K562 (cell line): ENCODE measurements around the gene VIM.

ENCODE experiments used
- FOXA3 ChIP-seq, 2 experiments: fragments of 450-650 bp in 1 of 2; sonication (generic) in 1 of 2; formaldehyde crosslinking; IDR thresholded peaks in 1 of 2; conservative IDR thresholded peaks in 1 of 2; 2 replicates each; pipeline versions ENCODE4 v1.4.0 to v1.8.0; 2020 to 2022; ENCODE audit warnings: mild to moderate bottlenecking in 2 of 2, missing genetic modification reagents in 1 of 2
- NFIX ChIP-seq: fragments of 250-450 bp; sonication (Bioruptor Pico); IDR thresholded peaks from 2 replicates; pipeline ENCODE4 v1.4.0; 2020; ENCODE audit warnings: low read depth, mild to moderate bottlenecking, moderate library complexity
- TAF1 ChIP-seq: IDR thresholded peaks from 2 replicates; pipeline ENCODE4 v1.6.1; 2011; ENCODE audit warnings: mild to moderate bottlenecking, low read length, moderate library complexity; ENCODE audit not compliant: insufficient read depth, control insufficient read depth, severe bottlenecking; ENCODE audit errors: extremely low read depth
- TF ChIP-seq, protein P1 (sequence below), 3 experiments: IDR thresholded peaks in 2 of 3; conservative IDR thresholded peaks in 1 of 3; 2 replicates each; pipeline ENCODE4 v1.5.1; 2011 to 2012; ENCODE audit warnings: low read length in 3 of 3, mild to moderate bottlenecking in 3 of 3, control low read depth in 2 of 3, improper control_type of control experiment in 1 of 3, inconsistent platforms in 1 of 3, low read depth in 1 of 3, mixed read lengths in 1 of 3, moderate library complexity in 1 of 3; ENCODE audit not compliant: insufficient read depth in 2 of 3

DNA sequence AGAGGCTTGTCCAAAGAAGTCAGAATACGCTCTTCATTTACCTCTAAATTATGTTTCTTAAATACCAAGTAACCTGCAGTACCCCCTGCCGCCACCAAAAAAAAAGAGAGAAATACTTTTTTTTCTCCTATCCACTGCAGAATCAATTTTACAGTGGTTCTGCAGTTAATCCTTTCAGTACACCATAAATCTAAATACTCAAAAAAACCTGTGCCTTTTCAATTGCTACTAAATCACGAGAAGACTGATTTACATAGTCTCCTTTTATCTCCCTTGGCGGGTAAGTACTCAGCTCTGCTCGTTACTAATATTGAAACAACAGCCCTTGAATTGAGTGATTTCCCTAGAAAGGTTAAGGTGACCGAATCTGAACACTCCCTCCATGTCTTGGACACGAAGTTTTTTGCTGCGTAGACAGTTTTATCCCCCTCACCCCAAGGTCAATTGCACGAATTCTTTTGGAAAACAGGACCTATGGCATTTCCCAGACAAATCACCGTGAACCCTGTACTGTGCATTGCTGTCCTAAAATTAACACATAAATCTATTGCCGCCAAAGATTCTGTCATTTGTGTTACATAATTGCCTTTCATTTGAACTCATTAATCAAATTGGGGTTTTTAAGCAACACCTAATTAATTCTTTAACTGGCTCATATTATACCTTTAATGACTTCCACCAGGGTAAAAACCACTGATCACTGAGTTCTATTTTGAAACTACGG lies 512 bp upstream of the VIM start:
- TF ChIP-seq FOXA3 (CRISPR knock-in tag; conservative IDR thresholded peaks at IDR 0.05 in 1 of 2, IDR thresholded peaks at IDR 0.05 in 1 of 2) (no peak), TAF1 (no peak), NFIX (CRISPR knock-in tag) (no peak)
- TF ChIP-seq, protein P1, sequence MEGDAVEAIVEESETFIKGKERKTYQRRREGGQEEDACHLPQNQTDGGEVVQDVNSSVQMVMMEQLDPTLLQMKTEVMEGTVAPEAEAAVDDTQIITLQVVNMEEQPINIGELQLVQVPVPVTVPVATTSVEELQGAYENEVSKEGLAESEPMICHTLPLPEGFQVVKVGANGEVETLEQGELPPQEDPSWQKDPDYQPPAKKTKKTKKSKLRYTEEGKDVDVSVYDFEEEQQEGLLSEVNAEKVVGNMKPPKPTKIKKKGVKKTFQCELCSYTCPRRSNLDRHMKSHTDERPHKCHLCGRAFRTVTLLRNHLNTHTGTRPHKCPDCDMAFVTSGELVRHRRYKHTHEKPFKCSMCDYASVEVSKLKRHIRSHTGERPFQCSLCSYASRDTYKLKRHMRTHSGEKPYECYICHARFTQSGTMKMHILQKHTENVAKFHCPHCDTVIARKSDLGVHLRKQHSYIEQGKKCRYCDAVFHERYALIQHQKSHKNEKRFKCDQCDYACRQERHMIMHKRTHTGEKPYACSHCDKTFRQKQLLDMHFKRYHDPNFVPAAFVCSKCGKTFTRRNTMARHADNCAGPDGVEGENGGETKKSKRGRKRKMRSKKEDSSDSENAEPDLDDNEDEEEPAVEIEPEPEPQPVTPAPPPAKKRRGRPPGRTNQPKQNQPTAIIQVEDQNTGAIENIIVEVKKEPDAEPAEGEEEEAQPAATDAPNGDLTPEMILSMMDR (IDR thresholded peaks at IDR 0.05 in 2 of 3, conservative IDR thresholded peaks at IDR 0.05 in 1 of 3; ENCODE audit: insufficient read depth in 2 of 3, low read depth in 1 of 3, low read length in 3 of 3) = peak; percentile 17 to 39 (median 36); a peak in 3 of 6 replicates
